ENCODE data around the gene MED13.

DNA sequence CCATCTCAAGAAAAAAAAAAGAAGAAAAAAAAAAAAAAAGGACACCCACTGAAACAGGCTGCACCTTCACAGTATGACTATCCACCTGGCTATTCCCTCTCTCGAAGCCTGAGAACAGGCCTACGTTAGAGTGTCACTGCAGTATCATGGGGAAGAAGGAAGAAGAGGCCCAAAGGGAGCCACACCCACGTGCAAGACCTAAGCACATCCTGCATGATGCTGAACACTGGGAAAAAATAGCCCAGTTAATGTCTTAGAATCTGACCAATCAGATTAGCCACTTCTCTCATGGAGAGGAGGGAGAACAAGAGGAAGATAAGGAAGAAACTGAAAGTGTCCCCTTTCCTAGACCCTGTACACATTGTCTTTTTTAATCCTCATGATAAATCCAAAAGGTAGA lies 19.5 kb upstream of the MED13 start:
- TF ChIP-seq POLR2A (IDR thresholded peaks at IDR 0.05; ENCODE audit: low read length) (no peak), GATA1 (IDR thresholded peaks at IDR 0.05; ENCODE audit: low read depth, low read length) (no peak)
